ENCODE measurements around the gene ELF2. TPM values are rescaled to one million over a fixed set of nuclear protein-coding genes. Genes with fewer than 3 reads are reported as not detected.

ELF2 gene
- total and polyA plus RNA-seq, 2 experiments from 2014 or later, result 38.2 to 48.8 TPM

DNA sequence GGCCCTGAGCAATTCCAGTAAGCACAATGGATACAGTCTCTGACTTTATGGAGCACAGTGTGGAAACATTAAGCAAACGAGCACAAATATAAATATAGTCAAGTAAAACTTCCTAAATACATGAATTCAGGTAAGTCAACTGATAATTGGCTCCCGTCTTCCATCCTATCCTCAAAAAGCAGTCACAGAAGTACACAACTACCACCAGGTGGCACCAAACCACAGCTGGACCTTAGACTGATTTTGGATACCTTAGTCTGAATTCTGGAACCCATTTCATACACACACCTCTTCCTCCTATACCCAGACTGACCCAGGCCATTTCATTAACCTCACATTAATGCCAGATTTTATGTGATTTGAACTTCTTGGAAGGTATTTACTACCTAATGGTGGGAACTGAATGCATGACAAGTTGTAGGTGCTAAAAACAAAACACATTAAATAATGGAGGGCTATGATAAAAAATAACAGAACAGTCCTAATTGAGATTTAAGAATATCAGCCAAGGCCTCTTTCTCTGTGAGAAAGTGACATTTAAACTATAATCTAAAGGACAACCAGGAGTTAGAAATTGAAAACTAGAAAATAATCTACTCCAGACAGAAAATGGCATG lies 77.5 kb downstream of the ELF2 start:
- H3K4me3 ChIP-seq, result no peak overlapping the region
- Mint-ChIP-seq H3K9me3 (no peaks in the 10 kb centered on the region), H3K27ac (no peak overlapping the region), H3K27me3 (ENCODE audit: insufficient read depth, low read depth, poor library complexity) (no peaks in the 10 kb centered on the region), H3K4me1 (peaks cover 12% of the 10 kb centered on the region; the same call in 2 of the 3 replicates), H3K36me3 (ENCODE audit: low read depth) (no peaks in the 10 kb centered on the region), H3K4me3 (no peak overlapping the region)
- no peaks in the 10 kb centered on the region for H3K4me1 ChIP-seq (ENCODE audit: insufficient read depth)
- peak; percentile 94 for DNase-seq (ENCODE audit: low spot score)
- H3K36me3 ChIP-seq (ENCODE audit: insufficient read depth), result no peaks in the 10 kb centered on the region
- no peak overlapping the region for H2AFZ ChIP-seq
- no peak overlapping the region for H3K4me2 ChIP-seq
- H3K79me2 ChIP-seq (replicated peaks; ENCODE audit: insufficient read depth), result no peaks in the 10 kb centered on the region
- TF ChIP-seq, protein P1, sequence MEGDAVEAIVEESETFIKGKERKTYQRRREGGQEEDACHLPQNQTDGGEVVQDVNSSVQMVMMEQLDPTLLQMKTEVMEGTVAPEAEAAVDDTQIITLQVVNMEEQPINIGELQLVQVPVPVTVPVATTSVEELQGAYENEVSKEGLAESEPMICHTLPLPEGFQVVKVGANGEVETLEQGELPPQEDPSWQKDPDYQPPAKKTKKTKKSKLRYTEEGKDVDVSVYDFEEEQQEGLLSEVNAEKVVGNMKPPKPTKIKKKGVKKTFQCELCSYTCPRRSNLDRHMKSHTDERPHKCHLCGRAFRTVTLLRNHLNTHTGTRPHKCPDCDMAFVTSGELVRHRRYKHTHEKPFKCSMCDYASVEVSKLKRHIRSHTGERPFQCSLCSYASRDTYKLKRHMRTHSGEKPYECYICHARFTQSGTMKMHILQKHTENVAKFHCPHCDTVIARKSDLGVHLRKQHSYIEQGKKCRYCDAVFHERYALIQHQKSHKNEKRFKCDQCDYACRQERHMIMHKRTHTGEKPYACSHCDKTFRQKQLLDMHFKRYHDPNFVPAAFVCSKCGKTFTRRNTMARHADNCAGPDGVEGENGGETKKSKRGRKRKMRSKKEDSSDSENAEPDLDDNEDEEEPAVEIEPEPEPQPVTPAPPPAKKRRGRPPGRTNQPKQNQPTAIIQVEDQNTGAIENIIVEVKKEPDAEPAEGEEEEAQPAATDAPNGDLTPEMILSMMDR (conservative IDR thresholded peaks at IDR 0.05; ENCODE audit: low read depth in 2 of 2), result peak; percentile 93 to 98
- TF ChIP-seq, protein P2, sequence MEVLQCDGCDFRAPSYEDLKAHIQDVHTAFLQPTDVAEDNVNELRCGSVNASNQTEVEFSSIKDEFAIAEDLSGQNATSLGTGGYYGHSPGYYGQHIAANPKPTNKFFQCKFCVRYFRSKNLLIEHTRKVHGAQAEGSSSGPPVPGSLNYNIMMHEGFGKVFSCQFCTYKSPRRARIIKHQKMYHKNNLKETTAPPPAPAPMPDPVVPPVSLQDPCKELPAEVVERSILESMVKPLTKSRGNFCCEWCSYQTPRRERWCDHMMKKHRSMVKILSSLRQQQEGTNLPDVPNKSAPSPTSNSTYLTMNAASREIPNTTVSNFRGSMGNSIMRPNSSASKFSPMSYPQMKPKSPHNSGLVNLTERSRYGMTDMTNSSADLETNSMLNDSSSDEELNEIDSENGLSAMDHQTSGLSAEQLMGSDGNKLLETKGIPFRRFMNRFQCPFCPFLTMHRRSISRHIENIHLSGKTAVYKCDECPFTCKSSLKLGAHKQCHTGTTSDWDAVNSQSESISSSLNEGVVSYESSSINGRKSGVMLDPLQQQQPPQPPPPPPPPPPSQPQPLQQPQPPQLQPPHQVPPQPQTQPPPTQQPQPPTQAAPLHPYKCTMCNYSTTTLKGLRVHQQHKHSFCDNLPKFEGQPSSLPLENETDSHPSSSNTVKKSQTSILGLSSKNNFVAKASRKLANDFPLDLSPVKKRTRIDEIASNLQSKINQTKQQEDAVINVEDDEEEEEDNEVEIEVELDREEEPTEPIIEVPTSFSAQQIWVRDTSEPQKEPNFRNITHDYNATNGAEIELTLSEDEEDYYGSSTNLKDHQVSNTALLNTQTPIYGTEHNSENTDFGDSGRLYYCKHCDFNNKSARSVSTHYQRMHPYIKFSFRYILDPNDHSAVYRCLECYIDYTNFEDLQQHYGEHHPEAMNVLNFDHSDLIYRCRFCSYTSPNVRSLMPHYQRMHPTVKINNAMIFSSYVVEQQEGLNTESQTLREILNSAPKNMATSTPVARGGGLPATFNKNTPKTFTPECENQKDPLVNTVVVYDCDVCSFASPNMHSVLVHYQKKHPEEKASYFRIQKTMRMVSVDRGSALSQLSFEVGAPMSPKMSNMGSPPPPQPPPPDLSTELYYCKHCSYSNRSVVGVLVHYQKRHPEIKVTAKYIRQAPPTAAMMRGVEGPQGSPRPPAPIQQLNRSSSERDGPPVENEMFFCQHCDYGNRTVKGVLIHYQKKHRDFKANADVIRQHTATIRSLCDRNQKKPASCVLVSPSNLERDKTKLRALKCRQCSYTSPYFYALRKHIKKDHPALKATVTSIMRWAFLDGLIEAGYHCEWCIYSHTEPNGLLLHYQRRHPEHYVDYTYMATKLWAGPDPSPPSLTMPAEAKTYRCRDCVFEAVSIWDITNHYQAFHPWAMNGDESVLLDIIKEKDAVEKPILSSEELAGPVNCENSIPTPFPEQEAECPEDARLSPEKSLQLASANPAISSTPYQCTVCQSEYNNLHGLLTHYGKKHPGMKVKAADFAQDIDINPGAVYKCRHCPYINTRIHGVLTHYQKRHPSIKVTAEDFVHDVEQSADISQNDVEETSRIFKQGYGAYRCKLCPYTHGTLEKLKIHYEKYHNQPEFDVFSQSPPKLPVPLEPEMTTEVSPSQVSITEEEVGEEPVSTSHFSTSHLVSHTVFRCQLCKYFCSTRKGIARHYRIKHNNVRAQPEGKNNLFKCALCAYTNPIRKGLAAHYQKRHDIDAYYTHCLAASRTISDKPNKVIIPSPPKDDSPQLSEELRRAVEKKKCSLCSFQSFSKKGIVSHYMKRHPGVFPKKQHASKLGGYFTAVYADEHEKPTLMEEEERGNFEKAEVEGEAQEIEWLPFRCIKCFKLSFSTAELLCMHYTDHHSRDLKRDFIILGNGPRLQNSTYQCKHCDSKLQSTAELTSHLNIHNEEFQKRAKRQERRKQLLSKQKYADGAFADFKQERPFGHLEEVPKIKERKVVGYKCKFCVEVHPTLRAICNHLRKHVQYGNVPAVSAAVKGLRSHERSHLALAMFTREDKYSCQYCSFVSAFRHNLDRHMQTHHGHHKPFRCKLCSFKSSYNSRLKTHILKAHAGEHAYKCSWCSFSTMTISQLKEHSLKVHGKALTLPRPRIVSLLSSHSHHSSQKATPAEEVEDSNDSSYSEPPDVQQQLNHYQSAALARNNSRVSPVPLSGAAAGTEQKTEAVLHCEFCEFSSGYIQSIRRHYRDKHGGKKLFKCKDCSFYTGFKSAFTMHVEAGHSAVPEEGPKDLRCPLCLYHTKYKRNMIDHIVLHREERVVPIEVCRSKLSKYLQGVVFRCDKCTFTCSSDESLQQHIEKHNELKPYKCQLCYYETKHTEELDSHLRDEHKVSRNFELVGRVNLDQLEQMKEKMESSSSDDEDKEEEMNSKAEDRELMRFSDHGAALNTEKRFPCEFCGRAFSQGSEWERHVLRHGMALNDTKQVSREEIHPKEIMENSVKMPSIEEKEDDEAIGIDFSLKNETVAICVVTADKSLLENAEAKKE (CRISPR knock-in tag; IDR thresholded peaks at IDR 0.05), result no peak
- TF ChIP-seq CREB1 (CRISPR knock-in tag; IDR thresholded peaks at IDR 0.05; ENCODE audit: low read depth), result no peak
- TF ChIP-seq, protein P3, sequence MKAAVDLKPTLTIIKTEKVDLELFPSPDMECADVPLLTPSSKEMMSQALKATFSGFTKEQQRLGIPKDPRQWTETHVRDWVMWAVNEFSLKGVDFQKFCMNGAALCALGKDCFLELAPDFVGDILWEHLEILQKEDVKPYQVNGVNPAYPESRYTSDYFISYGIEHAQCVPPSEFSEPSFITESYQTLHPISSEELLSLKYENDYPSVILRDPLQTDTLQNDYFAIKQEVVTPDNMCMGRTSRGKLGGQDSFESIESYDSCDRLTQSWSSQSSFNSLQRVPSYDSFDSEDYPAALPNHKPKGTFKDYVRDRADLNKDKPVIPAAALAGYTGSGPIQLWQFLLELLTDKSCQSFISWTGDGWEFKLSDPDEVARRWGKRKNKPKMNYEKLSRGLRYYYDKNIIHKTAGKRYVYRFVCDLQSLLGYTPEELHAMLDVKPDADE (IDR thresholded peaks at IDR 0.05), result no peak
- ATAC-seq, result peak; percentile 91
- no peaks in the 10 kb centered on the region for H4K20me1 ChIP-seq (replicated peaks; ENCODE audit: insufficient read depth)
- no peak overlapping the region for H3K27ac ChIP-seq (ENCODE audit: low read depth)
- H3F3A ChIP-seq (replicated peaks; ENCODE audit: low read depth), result no peaks in the 10 kb centered on the region
- no peaks in the 10 kb centered on the region for H3K9me2 ChIP-seq (ENCODE audit: insufficient read depth)
- H3K27me3 ChIP-seq (ENCODE audit: insufficient read depth), result no peaks in the 10 kb centered on the region
